ENCODE measurements around the gene PTPRK.

The PTPRK gene

DNA sequence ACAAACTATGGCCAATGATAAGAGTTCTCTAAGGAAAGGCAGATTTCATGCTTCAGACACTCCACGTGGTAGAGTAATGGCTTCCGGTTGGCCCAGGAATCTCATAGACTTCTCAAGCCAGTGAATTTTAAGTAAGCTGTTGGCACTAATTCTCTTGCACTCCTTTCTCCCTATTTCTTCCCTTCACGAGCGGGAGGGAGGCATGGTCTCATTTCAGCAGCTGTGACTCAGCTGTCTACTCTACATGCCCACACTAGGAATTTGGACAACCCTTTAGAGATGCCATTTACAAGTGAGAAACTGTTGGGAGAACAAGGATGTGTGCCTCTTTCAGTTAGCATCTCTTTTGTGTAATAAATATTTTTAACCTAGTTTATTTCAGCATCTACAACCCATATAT lies 107.7 kb downstream of the PTPRK start:
- Mint-ChIP-seq H3K27ac (no peak overlapping the region), H3K36me3 (no peaks in the 10 kb centered on the region), H3K9me3 (no peaks in the 10 kb centered on the region), H3K4me3 (no peak overlapping the region), H3K4me1 (no peaks in the 10 kb centered on the region)
- DNase-seq (ENCODE audit: low spot score in 2 of 2): no peak
- ATAC-seq: no peak

- no peaks in the 10 kb centered on the region for H3K4me1 Mint-ChIP-seq
- no peak overlapping the region for H3K4me3 Mint-ChIP-seq
- DNase-seq (ENCODE audit: low spot score in 2 of 2) (no peak), ATAC-seq (no peak)
- no peak overlapping the region for H3K27ac Mint-ChIP-seq
- no peaks in the 10 kb centered on the region for H3K36me3 Mint-ChIP-seq
- no peaks in the 10 kb centered on the region for H3K9me3 Mint-ChIP-seq
Observed at GRCh38 chr6:128410584-128410983, 109.8 kb downstream of the PTPRK start.

DNA sequence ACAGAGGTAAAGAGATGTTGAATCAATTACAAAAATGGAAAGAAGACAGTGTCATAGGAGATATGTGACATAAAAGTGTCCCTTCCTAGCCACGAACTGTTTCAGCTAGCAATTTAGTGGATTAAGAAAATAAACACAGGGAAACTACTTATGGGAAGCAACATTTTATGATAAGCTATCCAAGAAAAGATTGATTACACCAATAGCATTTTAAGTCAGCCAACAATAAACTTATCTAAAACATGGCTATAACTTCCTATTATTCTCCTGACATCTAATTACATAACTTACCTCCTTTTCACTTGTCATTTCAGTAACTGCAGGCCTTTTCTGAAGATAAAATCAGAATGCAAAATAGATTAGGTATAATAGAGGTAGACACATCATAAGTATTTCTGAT lies 111.4 kb downstream of the PTPRK start:
- no peak overlapping the region for H3K27ac Mint-ChIP-seq
- no peak for DNase-seq (ENCODE audit: low spot score in 2 of 2)
- no peak overlapping the region for H3K4me3 Mint-ChIP-seq
- no peaks in the 10 kb centered on the region for H3K9me3 Mint-ChIP-seq
- H3K4me1 Mint-ChIP-seq: no peaks in the 10 kb centered on the region
- H3K36me3 Mint-ChIP-seq: no peaks in the 10 kb centered on the region
- ATAC-seq: no peak

- Mint-ChIP-seq H3K36me3 (no peaks in the 10 kb centered on the region), H3K4me1 (no peaks in the 10 kb centered on the region), H3K27ac (no peak overlapping the region), H3K4me3 (no peak overlapping the region), H3K9me3 (no peaks in the 10 kb centered on the region)
- no peak for ATAC-seq
- no peak for DNase-seq (ENCODE audit: low spot score in 2 of 2)
Observed at GRCh38 chr6:128406453-128406852, 113.9 kb downstream of the PTPRK start.

DNA sequence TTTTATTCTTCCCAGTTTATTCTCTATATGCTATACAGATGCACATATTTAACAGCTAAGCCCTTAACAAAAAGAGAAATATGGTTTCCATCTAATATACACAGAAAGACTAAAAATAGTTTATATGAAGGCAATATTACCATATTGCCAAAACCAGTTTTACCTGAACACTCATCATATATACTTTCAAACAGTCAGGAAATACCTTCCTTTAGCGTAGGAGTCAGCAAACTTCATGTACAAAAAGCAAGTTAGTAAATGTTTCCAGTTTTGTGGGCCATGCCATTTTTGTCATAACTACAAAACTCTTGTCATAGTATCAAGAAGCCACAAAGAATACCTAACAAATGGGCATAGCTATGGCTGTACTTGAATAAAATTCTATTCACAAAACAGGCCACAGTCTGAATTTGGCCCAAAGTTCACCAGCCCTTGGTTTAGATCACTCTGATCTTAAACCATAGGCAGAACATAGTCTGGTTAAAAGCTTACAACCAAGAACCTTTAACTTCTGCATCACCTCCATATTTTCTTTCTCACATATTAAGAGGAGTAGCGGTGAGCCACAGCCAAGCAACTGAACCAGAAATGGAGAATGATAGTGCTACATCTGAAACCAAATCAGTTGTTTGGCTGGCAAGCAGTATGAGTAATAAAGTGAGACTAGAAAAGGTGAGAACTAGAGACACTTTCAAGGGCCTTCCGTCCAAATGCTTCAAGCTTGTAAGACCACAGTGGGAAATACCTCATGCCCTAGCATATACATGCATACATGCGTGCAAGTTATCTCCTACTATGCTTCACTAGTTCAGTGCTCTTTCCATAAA lies 116.6 kb downstream of the PTPRK start:
- ATAC-seq (peak; percentile 84), DNase-seq (ENCODE audit: low spot score in 2 of 2) (no peak)
- no peak overlapping the region for H3K4me3 Mint-ChIP-seq
- H3K9me3 Mint-ChIP-seq: no peaks in the 10 kb centered on the region
- H3K27ac Mint-ChIP-seq: no peak overlapping the region
- H3K4me1 Mint-ChIP-seq: no peaks in the 10 kb centered on the region
- H3K36me3 Mint-ChIP-seq: no peaks in the 10 kb centered on the region

GRCh38 chr6:128400875-128401274 lies 119.5 kb downstream of the PTPRK start:
- H3K27ac Mint-ChIP-seq: no peak overlapping the region
- no peaks in the 10 kb centered on the region for H3K36me3 Mint-ChIP-seq
- H3K4me1 Mint-ChIP-seq: no peaks in the 10 kb centered on the region
- ATAC-seq: no peak
- no peaks in the 10 kb centered on the region for H3K9me3 Mint-ChIP-seq
- no peak for DNase-seq (ENCODE audit: low spot score in 2 of 2)
- H3K4me3 Mint-ChIP-seq: no peak overlapping the region

DNA sequence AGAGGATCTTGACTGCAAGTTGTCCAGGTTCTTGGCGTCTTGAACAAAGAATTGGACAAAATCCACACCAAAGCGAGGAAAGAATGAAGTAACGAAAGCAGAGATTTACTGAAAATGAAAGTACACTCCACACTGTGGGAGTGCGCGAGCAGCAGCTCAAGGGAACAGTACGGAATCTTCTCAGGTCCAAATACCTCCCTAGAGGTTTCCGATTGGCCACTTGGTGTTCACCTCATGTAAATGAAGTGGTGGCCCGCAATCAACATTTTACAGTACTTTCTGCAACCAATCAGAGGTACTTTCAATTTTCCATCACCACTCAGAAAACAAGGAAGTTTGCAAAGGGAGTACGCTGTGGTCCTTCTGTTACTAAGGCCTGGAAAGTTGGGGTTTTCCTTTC lies 122.4 kb downstream of the PTPRK start:
- DNase-seq (ENCODE audit: low spot score in 2 of 2) (no peak), ATAC-seq (no peak)
- no peaks in the 10 kb centered on the region for H3K9me3 Mint-ChIP-seq
- no peaks in the 10 kb centered on the region for H3K4me1 Mint-ChIP-seq
- H3K4me3 Mint-ChIP-seq: no peak overlapping the region
- no peak overlapping the region for H3K27ac Mint-ChIP-seq
- H3K36me3 Mint-ChIP-seq: no peaks in the 10 kb centered on the region

GRCh38 chr6:128395596-128395995 lies 124.8 kb downstream of the PTPRK start:
- Mint-ChIP-seq H3K36me3 (no peaks in the 10 kb centered on the region), H3K4me1 (no peaks in the 10 kb centered on the region), H3K27ac (no peak overlapping the region), H3K9me3 (no peaks in the 10 kb centered on the region), H3K4me3 (no peak overlapping the region)
- DNase-seq (ENCODE audit: low spot score in 2 of 2): no peak
- no peak for ATAC-seq

- Mint-ChIP-seq H3K36me3 (no peaks in the 10 kb centered on the region), H3K27ac (no peak overlapping the region), H3K4me3 (no peak overlapping the region), H3K4me1 (no peaks in the 10 kb centered on the region), H3K9me3 (no peaks in the 10 kb centered on the region)
- ATAC-seq: no peak
- no peak for DNase-seq (ENCODE audit: low spot score in 2 of 2)
Observed at GRCh38 chr6:128395188-128395587, 125.2 kb downstream of the PTPRK start.

GRCh38 chr6:128394167-128394566 lies 126.2 kb downstream of the PTPRK start:
- Mint-ChIP-seq H3K4me1 (no peaks in the 10 kb centered on the region), H3K36me3 (no peaks in the 10 kb centered on the region), H3K4me3 (no peak overlapping the region), H3K9me3 (no peaks in the 10 kb centered on the region), H3K27ac (no peak overlapping the region)
- no peak for DNase-seq (ENCODE audit: low spot score in 2 of 2)
- ATAC-seq: no peak

- no peak overlapping the region for H3K27ac Mint-ChIP-seq
- DNase-seq (ENCODE audit: low spot score in 2 of 2) (no peak), ATAC-seq (no peak)
- no peaks in the 10 kb centered on the region for H3K9me3 Mint-ChIP-seq
- H3K4me3 Mint-ChIP-seq: no peak overlapping the region
- no peaks in the 10 kb centered on the region for H3K36me3 Mint-ChIP-seq
- H3K4me1 Mint-ChIP-seq: no peaks in the 10 kb centered on the region
Observed at GRCh38 chr6:128389820-128390534, 130.4 kb downstream of the PTPRK start.

DNA sequence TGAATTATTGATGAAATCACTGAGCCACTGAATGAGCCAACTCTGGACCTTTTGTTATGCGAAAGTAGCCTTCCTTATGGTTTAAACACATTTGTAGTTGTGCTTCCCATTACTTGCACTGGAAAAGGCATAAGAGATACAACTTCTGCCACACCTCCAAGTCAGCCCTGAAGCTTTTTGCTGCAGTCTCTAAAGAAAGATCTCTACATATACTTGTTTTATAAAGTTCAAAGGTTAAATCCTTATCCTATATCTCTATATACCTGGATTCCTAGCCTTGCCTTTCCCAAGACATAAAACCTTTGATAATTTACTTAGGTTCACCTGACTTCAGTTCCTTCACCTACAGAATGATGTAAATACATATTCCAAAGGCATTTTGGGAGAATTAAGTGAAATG lies 132.0 kb downstream of the PTPRK start:
- H3K36me3 Mint-ChIP-seq: no peaks in the 10 kb centered on the region
- no peaks in the 10 kb centered on the region for H3K4me1 Mint-ChIP-seq
- H3K9me3 Mint-ChIP-seq: no peaks in the 10 kb centered on the region
- no peak overlapping the region for H3K4me3 Mint-ChIP-seq
- H3K27ac Mint-ChIP-seq: no peak overlapping the region
- no peak for ATAC-seq
- no peak for DNase-seq (ENCODE audit: low spot score in 2 of 2)

- peaks cover 7% of the 10 kb centered on the region for H3K9me3 Mint-ChIP-seq
- ATAC-seq (no peak), DNase-seq (ENCODE audit: low spot score in 2 of 2) (no peak)
- H3K36me3 Mint-ChIP-seq: no peaks in the 10 kb centered on the region
- no peaks in the 10 kb centered on the region for H3K4me1 Mint-ChIP-seq
- H3K4me3 Mint-ChIP-seq: no peak overlapping the region
- no peak overlapping the region for H3K27ac Mint-ChIP-seq
Observed at GRCh38 chr6:128380891-128381290, 139.5 kb downstream of the PTPRK start.

DNA sequence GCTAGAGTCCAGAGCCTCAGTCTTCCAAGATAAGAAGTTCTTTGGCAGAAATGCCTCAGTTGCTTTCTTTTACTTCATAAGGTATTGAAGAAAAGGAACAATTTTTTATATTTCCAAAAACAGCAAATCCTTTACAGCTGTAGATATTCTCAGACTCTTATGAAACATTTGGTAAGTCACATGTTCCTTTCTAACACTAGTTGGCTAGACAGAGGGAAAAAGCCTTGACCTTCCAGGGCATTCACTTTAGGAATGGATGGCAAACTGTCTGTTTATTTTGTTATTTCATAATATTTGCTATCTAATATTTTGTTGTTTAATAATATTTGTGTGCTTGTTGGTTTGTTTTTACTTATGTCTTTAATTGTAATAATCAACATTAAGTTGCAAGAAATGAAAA lies 140.8 kb downstream of the PTPRK start:
- H3K4me1 Mint-ChIP-seq: no peaks in the 10 kb centered on the region
- H3K4me3 Mint-ChIP-seq: no peak overlapping the region
- ATAC-seq (no peak), DNase-seq (ENCODE audit: low spot score in 2 of 2) (no peak)
- H3K36me3 Mint-ChIP-seq: no peaks in the 10 kb centered on the region
- H3K9me3 Mint-ChIP-seq: peaks cover 7% of the 10 kb centered on the region
- no peak overlapping the region for H3K27ac Mint-ChIP-seq

DNA sequence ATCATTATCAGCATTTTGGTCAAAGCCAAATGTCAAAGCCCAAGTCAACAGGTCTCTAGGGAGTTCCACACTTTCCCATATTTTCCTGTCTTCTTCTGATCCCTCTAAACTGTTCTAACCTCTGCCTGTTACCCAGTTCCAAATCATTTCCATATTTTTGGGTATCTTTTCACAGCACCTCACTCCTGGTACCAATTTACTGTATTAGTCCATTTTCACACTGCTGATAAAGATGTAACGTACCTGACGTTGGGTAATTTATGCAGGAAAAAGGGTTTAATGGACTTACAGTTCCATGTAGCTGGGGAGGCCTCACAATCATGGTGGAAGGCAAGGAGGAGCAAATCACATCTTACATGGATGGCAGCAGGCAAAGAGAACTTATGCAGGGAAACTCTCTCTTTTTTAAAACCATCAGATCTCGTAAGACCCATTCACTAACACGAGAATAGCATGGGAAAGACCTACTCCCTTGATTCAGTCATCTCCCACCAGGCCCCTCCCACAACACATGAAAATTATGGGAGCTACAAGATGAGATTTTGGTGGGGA lies 143.4 kb downstream of the PTPRK start:
- Mint-ChIP-seq H3K9me3 (peaks cover 7% of the 10 kb centered on the region), H3K36me3 (no peaks in the 10 kb centered on the region), H3K4me3 (no peak overlapping the region), H3K4me1 (no peaks in the 10 kb centered on the region), H3K27ac (no peak overlapping the region)
- no peak for ATAC-seq
- DNase-seq (ENCODE audit: low spot score in 2 of 2): no peak

- no peaks in the 10 kb centered on the region for H3K4me1 Mint-ChIP-seq
- H3K27ac Mint-ChIP-seq: no peak overlapping the region
- no peaks in the 10 kb centered on the region for H3K9me3 Mint-ChIP-seq
- H3K36me3 Mint-ChIP-seq: no peaks in the 10 kb centered on the region
- no peak overlapping the region for H3K4me3 Mint-ChIP-seq
- DNase-seq (ENCODE audit: low spot score in 2 of 2): no peak
- no peak for ATAC-seq
Observed at GRCh38 chr6:128371136-128371535, 149.3 kb downstream of the PTPRK start.
